GM19099 (cell line): ENCODE results near the gene CUBN.

Source experiments
- POLR2A ChIP-seq: IDR thresholded peaks from 3 replicates; pipeline ENCODE4 v1.6.1; 2011; ENCODE audit warnings: low read depth; ENCODE audit not compliant: insufficient read length; ENCODE audit errors: extremely low read depth

The CUBN gene

DNA sequence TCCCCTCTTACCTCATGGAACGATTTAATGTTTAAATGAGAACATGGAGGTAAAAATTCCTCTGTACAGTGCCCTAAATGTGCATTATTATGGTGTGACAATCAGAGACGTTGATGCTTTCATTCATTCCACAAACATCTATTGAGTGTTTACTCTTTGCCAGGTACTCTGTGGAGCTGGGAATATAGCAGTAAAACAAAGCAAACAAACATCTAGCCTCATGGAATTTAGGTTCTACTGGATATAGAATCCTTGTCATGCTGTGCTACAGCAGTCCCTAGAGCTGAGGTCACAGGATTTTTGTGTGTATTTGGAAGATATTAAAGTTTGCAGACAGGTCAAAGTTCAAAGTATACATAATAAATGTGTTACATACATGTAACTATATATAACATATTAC is 140.7 kb downstream of the CUBN start:
- TF ChIP-seq POLR2A = no peak

DNA sequence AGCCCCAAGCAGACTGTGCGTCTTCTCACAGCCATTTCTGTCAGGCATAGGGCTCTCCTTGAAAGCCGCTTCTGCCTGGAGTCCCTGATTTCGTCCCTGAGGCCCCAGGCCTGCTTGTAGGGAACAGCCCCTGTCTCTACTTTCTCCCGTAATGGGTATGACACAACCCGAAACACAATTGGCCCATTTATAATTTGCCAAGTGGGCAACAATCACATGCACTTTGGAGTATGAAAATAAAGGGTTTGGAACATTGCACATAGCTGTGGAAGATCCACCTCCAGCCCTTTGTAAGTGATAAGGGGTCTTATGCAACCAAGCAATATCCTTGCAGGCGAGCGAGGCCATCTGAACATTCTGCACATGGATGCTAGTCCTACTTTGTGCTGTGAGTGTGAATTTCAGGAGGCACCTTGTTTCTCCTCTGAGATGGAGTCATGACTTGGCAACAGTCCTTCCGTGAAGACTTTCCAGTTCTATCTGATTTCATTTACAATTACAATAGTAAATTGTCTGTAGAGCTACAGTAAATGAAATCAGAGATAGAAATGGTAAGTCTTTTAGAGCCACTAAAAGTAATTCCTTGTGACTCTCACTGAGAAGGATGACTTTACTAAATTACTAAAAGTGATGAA is 141.5 kb downstream of the CUBN start:
- TF ChIP-seq POLR2A = no peak

DNA sequence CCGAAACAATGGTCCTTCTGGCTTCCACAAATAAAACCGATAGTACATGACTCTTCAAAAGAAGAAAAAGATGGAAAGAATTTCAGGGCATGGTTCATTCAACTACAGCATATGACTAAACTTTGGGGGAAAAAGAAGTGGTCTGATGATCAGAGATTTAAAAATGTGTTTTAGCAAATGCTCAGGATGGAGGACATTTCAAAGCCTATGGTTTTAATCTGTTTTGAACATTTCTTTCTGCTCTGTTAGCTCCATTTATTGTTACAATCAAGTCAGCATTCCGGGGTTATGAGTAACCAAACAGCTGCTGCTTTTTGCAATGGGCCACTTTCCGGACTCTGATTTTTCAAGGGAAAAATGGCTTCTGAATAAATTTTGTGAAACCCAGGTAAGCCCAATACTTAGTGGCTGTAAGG is 142.4 kb downstream of the CUBN start:
- TF ChIP-seq POLR2A = no peak

DNA sequence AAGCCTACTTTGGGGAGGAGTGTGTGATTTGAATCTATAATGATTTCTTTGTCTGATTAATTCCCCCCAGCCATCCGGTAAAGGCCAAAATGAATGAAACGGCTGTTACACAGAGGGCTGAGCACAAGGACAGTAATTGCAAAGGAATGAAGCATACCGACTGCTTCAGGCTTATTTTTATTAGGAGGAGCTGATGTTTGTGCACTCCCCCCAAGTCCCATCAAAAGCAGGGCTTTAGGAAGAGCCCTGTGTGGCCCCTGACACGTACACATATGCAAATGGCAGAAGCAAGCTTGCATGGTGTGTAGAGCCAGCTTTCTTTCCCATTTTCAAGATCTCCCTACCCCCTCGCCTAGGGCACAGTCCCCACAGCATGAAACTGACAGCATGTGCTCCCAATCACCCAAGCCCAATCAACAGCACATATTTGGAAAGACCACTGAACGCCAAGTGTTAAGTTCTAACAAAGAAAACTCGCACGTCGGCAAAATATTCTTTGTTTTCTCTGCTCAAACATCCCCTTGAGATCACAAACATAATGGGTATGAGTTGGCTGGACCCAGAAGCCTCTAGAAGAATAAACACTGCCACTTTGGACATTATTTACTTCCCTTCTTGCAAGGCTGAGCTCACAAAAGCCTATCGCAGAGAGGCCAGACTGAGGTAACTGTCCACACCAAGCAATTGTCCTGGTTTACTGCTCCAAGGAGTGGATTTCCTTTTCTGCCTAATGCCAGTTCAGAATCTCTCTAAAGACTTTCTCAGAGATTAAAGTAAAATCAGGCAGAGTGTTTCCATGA is 143.0 kb downstream of the CUBN start:
- TF ChIP-seq POLR2A = no peak

DNA sequence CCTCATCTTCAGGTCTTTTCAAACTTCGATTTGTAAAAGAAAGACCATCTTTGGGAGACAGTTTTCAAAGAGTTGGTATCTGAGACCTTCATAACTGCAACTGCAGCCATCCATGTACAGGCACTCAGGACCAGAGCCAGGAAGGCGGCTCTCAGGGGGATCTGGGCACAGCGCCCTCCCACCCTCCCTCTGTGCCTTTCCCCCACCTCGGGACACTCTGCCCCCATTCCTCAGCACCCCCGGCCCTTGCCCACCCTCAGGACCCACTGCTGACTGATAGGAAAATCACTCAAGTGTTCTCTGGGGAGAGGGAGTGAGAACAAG is 143.6 kb downstream of the CUBN start:
- no peak for TF ChIP-seq POLR2A

DNA sequence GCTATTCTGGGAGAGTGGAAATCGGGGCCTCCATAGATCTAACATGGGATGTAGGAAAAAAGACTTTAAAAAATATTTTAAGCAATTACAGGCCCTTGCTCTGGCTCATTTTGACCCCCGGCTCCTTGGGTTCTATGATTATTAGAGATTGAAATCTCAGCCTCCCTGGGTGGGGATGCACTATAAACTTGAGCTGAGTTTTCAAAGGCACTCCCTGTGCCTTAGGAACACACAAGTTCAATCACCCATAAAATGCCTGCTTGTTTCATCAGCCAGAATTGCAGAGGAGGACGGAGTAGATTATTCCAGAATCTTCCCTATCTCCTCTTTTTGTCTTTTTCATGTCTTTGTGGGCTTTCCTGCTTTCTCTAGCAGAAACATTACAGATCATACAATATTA is 145.4 kb downstream of the CUBN start:
- TF ChIP-seq POLR2A = no peak

DNA sequence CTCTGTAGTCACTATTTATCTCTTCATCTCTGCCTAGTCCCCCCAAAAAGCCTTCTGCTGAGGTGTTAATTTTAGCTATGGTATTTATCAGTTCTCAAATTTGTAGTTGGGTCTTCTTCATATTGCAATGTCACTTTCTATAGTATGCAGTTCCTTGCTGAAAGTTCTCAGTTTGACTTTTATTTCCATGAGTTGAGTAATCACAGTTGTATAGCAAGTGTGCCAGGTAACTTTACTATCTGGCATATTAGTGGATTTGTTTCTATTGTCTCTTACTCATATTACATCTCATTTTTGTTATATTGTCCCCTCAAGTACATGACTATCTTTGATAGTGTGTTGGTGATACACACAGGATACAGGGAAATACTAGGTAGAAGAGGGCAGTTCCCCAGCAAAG is 152.8 kb downstream of the CUBN start:
- TF ChIP-seq POLR2A = no peak

DNA sequence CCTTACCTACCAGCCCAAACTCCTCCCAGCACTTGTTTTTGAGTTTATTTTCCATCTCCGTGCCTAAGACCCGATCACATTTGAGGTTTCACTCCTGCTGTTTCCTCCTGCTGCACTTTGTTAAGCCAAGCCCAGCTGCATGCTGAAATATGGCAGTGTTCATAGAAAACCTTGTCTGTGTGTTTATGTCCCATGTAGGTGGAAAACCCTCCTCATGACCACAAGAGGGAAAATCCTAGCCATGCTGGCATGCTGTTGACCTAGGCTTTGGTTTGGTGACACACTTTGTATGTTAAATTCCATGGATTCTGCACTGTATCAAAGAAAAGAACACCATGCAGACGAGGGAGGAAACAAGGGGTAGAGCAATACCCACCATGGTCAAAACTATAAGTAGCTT is 154.4 kb downstream of the CUBN start:
- TF ChIP-seq POLR2A = no peak

DNA sequence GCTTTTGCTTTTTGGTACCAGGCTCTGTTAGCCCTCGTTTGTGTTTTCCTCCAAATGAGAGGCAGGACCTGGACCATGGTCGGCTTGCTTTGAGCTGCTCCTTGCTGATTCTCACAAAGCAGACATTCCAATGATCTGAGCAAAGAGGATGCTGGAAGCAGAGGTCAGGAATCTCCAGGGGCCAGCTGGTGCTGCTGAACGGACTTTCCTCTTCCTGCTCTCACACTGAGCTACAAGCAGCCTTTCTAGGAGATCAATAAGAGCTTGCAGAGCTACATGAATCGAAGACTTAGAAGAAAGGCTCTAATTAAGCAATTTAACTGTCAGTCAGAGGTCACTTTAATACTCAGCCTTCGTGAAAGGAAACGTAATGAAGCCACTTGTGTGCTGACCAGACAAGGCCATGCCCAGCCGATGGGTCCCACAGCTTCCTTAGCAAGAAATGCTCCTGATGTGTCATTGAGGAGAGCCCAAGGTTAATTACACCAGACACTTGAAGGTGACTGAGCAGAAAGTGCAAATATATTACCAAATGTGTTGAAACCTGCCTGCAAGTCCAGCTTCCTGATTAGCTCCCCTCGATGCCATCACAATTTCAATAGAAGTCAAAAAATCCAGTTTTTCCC is 161.1 kb downstream of the CUBN start:
- no peak for TF ChIP-seq POLR2A

DNA sequence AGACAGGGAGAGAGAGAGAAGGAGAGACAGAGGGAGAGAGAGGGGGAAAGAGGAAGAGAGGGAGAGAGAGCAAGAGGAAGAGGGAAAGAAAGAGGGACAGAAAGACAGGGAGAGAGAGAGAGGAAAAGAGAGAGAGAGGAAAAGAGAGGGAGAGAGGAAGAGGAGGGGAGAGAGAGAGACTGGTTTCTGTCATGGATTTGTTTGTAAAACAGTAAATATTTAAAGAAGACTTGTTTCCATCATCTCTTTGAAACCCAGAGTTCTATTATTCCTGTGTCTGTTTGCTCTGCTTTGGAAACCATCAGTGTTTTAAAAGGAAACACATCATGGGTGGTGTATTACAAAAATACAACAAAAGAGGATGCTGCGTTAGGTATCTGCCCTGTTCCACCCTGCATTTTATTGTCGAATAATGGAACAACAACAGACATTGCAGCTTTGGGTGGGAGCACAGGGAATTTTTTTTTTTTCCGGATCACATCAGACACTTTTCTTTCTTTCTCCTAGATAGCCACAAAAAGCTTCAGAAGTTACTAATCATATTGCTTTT is 161.7 kb downstream of the CUBN start:
- TF ChIP-seq POLR2A = no peak

DNA sequence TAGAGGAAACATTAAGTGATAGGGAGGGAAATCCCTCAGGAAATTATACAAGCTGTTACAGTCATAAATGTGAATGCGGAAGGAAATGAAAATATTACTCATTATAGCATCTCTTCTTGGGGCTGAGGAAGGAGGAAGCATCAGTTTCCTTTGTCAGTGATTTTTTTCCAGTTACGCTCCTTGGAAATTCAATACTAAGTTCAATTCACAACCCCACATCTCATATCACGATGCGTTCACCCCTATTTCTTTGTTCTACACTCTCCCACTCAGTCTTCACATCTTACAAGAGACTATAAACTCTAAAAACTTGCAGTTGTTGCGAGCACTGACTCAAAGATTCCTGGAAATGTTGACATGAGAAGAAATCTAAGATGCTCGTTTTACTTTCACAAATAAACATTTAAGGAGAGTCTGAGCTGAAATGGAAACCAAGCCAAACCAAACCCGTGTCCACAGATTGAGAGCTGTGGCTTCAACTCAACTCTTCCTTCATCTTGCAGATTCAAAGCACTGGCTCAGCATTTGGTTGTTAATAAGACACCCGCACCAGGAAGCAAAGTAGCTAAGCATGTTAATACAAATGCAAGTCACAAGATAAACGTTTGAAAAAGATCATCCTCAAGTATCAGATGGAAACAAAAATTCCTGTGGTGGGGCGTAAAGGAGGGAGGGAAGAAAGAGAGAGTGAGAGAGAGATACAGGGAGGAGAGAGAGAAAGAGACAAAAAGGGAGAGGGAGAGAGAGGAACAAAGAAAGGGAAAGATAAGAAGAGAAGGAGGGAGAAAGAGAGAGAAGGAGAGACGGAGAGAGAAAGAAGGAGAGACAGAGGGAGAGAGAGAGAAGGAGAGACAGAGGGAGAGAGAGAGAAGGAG is 162.4 kb downstream of the CUBN start:
- TF ChIP-seq POLR2A = no peak

DNA sequence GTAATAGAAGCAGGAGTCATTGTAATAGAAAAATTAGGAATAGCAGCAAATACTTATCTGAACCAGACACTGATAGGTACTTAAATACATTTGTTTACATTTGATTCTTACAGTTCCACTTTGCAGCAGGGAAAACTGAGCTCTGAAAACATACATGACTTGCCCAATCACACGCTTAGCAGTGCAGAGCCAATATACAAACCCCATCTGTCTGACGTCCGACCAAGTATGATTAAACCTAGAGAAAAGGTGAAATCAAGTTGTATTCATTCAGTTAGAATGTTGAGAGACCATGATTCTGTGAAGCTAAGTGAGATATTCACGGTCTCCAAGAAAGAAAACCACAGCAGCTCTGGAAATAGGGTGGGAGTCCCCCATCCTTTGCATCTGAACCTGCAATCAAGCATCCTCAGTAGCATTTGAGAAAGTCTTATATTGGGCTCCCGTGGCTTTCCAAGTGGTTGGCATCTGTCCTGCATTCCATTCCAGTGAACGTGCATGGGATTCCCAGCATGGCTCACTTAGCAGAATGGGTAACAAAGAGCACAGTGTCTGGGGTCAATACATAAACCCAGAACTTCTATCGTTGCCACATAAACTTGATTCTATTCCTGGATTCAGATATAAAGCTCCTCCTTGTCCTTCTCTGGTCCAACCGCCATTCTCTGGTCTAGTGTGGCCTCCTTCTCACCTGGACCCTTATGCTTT is 163.7 kb downstream of the CUBN start:
- no peak for TF ChIP-seq POLR2A

DNA sequence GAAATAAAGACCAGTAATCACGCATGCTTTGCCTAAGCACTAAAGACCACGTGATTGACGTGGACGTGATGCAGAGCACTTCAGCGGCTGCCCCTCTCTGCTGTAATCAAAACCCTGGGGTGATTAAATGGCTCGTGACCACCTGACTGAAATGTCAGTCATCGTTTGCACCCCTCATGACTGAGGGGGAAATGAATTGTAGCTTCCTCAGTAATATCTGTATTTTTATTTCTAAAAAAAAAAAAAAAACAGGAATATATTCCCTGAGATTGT is 164.3 kb downstream of the CUBN start:
- TF ChIP-seq POLR2A = no peak

DNA sequence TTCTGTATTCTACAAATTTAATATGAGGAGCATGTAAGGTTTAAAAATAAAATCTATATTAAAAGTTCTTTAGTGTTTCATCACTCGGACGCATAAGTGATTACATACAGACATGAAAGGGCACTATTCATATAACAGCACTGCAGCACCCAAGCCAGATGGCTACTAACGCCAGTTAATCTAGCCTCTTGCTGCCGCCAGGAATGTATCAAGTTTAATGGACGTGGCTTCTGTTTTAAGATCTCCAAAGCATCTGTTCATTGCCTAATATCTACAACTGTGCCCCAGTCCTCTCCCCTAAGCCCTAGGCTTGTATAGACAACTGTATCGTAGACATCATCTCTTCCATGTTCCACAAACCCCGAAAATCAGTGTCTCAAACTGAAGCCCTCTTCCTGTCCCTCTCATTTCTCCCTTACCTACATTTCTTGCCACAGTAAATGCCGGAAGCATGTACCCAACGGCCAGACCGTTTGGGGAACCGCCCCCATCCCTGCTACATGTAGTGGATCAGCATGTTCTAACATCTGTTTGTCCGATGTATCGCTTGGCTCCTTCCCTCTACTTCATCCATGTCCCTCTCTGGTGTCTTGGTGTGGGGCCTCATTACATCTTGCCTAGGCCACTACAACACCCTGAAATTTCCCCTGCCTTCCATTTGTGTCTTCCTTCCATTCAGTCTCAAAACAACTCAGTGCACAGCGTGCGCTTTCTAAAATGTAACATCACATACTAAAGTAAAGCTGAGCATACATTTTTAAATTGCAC is 164.9 kb downstream of the CUBN start:
- TF ChIP-seq POLR2A = no peak
